ENCODE measurements around the gene IL17REL.

Gene IL17REL

DNA sequence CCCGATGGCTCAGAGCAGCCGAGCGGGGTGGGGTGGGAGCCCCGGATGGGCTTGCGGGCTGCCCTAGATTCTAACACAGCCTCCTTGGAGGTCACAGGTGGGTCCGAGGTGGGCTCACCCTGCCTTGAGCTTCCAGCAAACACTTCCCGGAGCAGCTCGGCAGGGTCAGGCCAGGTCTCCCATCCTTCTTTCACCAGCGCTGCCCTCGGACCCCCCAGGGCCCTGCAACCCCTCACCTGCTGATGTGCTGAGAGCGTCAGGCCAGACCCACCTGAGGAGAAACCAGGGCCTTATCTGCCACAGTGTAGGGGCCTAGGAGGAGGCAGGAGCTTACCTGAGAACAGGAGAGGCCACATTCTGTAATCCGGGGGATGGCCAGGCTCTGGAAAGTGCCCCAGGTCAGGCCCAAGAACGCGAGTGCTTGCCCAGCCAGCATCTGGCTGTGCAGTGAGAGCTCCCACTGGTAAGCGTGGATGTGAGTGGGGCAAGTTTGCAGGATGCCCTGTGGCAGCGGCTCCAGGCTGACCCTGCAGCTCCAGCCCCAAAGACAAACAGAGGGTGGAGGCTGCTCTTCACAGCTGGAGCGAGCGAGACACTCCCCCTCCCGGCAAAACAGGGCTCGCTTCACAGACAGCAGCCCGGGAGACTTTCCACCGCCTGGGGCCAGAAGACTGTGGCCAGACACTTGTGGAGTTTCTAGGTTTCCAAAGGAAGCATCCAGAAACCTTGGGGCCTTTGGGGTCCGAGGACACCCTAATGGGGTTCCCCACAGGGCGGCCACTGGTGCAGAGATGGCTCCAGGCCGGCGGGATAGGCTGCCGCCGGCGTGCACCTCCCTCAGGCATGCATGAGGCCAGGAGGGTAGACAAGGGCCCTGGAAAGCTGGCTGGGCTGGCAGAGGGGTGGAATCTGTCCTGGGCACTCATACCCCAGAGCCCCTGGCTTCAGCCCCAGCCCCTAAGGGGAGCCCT lies at the start of gene IL17REL:
Gene IL17REL (minus strand): TSS at position 555 of the 971 bp plus-strand sequence. CDS start 119 bp downstream, at position 436.
- no peak for DNase-seq

DNA sequence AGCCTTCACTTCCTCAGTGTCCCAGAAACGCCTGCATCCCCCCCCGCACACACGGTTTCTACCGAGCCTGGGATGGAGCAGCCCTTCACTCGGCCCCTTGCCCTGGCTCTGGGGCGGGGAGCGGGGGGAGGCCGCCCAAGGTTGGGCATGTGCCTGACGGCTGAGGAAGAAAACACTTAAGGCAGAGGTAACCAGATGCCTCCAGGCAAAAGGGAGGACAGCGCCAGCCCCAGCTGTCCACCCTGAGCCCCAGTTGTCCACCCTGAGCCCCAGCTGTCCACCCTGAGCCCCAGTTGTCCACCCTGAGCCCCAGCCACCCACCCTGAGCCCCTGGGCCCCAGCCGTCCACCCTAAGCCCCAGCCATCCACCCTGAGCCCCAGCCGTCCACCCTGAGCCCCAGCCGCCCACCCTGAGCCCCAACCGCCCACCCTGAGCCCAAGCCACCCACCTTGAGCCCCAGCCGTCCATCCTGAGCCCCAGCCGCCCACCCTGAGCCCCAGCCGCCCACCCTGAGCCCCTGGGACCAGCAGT lies 49.3 kb upstream of the IL17REL start:
- no peak for DNase-seq

DNA sequence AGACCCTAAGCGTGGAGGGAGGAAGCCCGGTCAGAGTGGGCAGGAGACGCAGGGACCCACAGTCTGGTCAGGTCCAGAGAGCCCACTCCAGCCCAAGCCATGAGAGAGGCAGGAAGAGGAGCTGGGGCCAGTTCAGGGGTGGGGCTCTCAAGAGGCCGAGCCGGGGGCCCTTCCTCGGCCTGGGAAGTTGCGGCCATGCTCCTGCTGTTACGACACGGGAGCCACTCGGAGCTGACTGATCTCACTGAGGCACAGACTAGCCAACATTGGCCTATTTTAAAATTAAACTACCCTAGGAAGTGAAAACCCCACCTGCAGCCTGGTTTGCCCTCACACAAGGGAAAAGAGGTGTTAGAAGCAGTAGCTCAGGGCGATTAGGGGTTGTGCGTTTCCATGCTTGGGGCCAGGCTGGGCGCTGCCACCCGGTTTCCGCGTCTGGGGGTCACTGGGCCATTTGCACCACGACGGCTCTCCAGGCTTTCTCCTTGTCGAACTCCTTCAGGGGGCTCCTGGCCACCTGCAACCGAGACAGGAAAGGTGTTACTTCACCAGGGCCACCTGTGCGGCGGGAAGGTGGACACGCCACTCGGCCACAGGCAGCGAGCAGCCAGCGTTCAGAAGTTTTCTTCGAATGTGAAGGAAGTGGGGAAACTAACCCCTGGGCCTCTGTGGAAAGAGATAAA lies 48.7 kb upstream of the IL17REL start:
- no peak for DNase-seq

DNA sequence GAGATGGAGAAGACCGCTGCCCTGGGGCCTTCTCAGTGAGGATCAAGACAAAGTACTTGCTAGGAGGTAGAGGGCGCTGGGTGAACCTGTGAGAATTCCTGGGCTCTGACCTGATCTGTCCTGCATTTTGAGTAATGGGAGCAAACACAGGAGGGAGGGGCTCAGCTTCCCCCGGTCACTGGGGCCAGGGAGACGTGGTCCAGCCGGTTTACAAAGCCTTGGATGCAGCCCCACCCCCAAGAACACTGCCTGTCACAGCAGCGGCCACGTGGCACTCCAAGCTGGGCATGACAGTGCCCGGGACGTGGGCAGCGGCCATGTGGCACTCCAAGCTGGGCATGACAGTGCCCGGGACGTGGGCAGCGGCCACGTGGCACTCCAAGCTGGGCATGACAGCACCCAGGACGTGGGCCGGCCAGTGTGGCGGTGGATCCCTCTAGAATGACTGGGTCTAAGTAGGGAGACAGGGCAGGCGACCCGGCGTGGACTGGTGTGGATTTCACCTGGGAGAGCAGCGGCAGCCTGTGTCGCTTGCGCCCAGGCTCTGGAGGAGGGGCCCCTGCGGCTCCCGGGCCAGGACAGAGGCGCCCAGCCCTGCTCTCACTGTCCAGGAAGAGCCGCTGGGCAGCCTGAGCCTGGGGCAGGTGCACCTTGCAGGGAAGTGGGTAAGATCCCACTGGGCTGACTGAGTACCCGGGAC lies 48.0 kb upstream of the IL17REL start:
- DNase-seq = no peak

DNA sequence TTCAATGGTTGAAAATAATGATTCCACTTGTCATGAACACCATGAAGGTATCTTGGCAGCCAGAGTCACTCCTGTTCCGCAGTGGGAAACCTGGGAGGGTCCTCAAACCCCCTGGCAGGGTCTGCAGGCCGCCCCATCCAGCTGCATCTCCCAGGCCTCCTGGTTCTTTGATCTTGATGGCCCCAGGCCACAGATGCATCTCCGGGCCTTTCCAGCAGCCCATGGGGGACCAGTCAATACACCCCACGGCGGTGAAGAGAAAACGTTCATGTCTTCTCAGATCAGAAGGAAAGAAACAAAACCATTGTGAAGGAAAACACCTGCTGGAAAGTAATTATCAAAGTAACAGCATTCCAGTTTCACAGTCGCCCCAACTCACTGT lies 47.3 kb upstream of the IL17REL start:
- DNase-seq = no peak

DNA sequence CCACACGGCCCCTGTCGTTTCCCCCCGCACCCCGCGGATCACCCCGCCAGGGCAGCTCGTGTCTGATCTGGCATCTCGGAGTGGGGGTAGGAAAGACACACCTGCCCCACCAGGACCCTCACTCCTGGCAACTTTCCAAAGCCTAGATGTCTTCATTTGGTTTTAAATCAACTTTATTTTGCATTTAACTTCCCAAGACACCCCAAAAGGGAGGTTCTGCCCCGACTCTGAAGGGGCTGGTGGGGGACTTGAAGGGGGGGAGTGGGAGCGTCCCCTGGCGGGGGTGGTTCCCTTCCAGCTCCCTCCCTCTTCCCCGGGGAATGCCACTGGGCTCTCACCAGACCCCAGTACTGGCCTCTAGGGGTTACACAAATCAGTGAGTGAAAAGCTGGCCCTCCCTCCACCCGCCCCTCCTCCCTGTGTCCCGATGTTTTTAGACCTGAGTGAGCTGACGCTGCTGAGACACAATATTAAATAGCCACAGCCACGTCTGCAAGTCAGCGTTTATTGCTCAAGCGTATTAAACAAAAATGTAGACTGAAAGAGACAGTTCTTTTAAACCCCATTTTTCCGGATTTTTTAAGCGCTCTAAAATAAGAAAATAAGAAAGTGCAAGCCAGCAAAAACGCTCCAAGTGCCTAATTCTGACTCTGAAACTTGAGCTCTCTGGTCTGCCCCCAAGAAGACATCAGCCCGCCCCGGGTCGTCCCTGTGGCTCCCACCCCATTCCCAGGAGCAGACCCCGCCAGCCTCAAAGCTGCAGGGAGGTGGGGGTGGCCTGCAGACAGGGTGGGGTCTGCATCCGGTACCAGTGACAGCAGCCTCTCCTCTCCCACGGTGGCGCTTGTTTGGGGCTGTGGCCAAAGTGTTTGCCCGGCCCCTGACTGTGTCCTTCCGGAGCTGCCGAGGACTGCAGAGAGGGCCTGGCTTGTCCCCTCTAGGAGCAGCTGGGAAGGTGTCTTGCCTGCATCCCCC lies 46.6 kb upstream of the IL17REL start:
- no peak for DNase-seq

DNA sequence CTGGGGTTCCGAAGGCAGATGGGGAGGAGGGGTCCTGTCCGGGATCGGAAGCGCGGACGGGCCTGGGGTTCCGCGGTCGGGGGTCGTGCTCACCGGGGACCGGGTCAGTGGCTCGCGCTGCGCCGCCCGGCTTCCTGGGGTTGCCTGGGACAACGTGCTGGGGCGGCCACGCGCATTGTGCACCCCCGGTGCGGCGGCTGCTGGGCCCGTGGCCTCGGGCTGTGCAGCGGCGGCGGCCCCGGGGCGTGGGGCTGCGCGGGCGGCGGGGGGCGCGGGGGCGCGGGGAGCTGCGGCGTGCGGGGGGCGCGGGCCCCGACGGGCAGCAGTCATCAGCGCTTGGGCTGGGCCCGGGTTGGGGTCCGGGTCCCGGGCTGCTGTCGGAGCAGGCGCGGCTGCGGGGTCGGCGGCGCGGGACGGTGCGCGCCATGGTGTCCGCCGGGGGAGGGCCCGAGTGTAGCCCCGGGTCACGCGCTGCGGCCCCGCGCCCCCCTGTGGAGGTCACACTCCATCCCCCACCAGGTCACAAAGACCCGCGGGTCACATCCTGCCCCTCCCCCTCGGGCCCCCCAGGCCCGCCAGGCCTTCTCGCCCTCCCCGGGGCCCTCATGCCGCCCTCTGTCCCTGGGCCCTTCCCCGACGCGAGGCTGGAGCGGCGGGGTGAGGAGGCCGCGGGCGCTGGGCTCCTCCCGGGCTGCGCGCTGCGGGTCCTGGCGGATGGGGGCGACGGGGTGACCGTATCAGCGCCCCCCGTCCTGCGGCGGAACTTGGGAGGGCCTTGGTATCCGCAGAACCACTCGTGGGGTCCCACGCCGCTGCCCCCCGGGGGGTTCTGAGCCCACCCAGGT lies 45.7 kb upstream of the IL17REL start, which contains the start of gene TTLL8:
Gene TTLL8 (minus strand): TSS at position 238 of the 845 bp plus-strand sequence.
- no peak for DNase-seq

DNA sequence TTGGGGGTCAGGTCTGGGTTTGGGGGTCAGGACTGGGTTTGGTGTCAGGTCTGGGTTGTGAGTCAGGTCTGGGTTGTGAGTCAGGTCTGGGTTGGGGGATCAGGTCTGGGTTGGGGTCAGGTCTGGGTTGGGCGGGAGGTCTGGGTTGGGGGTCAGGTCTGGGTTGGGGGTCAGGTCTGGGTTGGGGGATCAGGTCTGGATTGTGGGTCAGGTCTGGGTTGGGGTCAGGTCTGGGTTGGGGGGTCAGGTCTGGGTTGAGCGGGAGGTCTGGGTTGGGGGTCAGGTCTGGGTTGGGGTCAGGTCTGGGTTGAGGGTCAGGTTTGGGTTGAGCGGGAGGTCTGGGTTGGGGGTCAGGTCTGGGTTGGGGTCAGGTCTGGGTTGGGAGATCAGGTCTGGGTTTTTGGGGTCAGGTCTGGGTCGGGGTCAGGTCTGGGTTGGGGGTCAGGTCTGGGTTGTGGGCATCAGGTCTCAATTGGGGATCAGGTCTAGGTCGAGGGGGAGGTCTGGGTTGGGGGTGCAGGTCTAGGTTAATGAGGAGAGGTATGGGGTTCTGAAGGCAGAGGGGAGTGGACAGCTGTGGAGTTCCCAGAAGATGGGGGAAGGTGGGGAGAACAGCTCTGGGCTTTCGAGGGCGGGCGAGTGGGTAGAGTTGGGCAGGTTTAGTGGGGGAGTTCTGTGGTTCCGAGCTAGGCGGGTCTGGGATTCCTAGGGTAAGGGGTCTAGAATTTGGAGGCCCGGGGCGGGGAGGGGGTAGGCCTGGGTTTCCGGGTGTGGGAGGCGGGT lies 44.9 kb upstream of the IL17REL start:
- no peak for DNase-seq

DNA sequence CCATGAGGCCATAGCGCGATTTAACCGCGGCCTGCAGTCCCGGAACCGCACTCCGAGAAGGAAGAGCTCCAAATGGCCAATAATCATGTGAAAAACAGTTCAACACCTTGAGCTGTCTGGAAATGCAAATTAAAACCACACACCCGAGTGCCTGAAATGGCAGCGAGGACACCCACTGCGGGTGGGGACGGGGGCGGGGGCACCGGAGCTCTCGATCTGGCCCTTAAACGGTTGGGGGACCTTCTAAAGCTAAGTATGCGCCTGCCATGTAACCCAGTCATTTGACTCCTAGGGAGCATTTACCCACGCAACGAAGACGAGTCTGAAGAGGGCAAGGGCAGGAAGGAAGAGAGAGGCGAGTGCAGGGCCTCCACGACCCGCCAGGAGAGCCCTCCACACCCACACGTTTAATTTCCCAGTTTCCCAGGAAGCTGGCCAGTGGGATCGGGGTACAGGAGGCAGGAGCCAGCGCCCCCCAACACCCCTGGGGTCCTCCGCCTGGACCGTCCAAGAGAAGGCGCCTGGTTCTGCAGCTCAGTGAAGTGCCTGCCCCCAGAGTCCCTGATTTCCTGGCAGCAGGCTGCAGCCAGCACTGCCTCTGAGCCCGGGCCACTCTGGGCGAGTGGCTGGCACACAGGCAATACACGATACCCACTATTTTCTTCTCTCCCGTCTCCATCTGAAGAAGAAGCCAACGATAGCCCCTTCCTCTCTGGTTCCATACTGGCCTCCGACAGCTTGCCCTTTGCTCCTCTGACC lies 43.8 kb upstream of the IL17REL start:
- no peak for DNase-seq

DNA sequence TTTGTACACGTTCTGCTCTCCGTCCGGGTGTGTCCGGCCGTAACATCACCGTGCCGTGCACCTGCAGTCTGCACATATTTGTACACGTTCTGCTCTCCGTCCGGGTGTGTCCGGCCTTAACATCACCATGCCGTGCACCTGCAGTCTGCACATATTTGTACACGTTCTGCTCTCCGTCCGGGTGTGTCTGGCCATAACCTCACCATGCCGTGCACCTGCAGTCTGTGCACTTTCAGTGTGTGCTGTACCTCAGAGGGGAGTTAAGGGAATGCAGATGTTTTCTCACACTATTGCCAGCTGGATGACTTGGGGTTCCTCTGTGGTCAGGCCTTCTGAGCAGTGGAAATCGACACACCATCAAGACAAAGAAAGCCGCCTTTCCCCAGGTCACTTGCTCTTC lies 41.3 kb upstream of the IL17REL start:
- DNase-seq = no peak

DNA sequence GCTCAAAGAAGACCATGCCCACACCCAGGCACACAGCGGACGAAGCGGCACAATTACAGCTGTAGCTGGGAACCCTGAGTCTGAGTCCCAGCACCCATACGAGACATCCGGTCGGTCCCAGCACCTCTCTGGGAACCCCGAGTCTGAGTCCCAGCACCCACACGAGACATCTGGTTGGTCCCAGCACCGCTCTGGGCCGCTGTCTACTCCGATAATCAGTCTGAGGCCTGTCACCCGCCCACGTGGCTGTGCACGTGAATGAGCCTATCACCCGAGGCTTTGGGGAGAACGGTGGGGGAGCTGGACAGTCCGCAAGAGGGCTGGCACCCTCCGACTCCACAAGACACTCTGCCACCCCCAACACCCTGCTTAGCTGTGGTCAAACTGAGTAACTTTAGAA lies 39.4 kb upstream of the IL17REL start:
- DNase-seq = no peak

DNA sequence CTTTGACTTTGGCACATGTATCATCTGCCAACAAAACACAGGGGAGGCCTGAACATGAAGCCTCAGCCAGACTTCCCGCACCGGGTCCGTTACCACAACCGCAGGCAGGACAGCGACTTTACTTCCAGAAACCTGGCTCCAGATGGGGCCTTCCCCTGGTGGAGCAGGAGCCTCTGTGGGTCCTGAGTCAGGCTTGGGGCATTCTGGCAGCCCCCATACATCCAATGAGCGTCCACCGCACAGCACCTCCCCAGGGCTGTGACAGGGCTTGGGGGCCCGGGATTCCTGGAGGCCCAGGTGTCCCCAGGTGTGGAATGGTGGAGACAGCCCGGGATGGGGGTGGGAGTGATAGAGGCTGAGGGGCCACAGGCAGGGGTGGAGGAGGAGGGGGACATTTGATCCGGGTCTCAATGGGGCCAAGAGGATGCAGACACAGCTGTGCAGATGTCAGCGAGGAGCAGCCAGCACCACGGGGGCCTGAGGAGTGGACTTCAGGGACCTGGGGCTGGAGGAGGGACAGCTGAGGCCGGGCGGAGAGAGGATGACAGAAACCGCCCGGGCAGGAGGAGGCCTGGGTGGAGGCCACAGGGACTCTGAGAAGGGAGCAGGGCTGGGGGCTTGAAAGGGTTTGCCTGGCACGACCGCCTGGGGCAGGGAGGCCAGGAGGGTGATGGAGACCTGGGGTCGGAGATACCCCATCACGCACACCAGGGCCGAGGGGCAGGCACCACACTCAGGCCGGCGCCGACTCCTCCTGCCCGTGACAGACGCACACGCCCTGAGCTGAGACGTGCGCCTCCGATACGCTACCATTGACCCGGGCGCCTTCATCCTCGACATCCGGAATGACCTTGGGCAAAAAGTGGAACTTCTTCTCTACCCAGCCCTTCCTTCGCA lies 37.0 kb upstream of the IL17REL start:
- DNase-seq = no peak

DNA sequence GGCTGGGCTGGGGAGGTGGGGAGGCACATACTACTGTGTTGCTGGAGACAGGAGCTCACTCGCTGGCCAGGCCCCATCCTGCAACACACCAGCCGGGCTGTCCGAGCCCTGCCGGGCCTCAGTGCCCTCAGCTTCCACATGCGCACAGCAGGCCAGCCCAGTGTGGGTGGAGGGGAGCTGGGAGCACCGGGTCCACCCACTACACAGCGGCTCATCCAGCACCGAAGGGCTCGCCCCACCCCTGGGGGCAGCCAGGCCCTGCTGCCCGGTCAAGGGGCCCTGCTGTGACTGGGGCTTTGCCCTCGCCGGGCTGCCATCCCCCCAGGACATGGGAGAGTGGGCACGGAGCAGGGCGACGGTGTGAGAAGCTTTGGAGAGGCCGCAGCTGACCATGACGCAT lies 36.3 kb upstream of the IL17REL start:
- no peak for DNase-seq

DNA sequence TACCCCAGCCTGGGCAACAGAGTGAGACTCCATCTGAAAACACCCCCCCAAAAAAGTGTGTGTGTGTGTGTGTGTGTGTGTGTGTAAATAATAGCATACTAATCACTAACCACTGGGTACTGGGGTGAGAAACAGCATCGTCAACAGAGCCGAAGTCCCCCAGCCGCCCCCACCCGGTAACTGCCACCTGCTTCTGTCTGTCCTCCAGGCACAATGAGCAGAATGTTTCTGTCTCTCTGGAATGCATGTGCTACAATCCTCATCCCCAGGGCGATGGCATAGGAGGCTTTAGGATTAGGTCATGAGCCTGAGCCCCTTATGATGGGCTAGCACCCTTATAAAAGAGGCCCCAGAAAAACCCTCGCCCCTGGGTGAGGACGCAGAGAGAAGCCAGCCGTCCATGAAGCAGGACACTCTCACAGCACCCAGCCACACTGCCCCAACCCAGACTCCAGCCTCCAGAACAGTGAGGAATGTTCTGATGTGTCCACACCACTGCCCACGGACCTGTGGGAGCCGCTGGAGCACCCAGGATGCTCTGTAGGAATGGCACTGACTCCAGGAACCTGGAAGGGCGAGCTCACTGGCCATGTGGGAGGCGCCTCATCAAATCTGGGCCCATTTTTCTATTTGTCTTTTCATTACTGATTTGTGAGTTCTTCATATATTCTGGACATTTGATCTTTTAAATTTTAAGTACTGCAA lies 35.6 kb upstream of the IL17REL start:
- DNase-seq = no peak

DNA sequence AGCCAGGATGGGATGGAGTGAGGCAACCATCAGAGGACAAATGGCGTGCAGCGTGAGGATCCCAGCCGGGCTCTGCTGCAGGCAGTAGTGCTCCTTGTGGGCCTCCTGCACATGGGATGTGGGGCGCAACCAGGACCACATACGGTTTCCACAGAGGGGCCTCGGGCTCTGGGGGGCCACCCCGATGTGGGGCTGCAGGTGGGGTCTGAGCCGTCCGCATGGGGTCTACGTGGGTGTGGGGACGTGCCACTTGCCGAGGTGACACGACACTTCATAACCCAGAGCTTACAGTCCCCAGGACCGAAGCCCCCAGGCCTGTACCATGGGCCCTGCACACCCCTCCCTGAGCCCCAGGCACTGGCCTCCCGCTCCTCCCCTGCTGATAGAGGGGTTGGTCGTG lies 34.8 kb upstream of the IL17REL start:
- no peak for DNase-seq

DNA sequence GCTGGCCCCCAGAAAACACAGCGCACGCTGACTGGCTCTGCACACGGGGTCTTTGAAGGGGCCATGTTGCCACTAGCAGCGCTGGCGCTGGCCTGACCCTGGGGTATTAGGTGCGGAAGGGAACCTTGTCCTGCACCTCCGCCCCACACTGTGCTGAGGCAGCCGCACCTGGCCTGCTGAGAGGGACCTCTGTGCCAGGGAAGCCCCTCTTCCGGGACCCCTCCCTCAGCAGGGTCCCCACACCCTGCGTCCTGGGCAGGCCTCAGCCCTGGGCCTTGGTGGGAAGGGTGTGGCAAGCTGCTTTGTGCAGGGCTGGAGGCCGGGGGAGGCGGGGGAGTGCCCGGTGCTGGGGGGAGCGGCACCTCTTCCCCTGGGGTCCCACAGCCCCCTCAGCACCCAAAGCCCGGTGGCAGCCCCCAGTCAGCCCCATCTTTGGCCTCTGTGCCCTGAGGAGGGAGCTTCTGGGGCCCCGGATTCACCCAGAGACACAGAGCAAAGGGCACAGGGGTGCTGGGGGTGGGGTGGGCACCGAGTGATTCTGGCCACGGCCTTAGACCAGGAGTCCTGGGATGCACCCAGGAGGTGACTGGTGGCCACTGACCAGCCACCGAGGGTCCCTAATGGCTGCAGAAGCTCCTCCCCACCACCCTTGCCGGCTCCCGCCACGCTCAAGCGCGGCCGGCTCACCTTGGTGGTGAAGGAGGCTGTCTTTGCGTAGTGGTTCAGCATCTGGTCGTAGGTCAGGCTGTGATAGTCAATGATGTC lies 34.1 kb upstream of the IL17REL start:
- no peak for DNase-seq

DNA sequence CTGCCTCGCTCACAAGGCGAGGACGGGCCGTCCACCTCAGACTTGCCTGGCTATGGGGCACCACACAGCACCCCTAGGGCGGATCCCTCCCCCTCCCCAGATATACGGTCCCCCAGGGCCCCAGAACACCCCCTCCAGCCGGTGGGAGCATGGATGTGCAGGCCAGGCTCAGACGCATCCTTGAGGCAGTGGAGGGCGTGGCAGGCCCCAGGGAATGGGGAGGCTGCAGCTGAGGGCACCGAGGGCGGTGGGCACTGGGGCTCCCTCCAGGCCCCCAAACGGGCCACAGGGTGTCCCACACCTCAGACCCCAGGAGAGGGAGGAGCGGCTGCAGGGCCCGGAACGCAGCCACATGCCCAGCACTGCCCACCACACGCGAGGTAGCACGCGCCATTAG lies 33.5 kb upstream of the IL17REL start:
- DNase-seq = no peak

All from CD4-positive, alpha-beta T cell treated with Interleukin-17A for 1 hour (primary cell).